Ovary (tissue), 9 donors: ENCODE results near the gene ARF5. TPM values are rescaled to one million over a fixed set of nuclear protein-coding genes. Genes with fewer than 3 reads are reported as not detected.

Experiments
- DNase-seq, 5 donors: peaks; one replicate each; pipeline ENCODE4 v3.0.0-alpha.2; 2019 to 2020
- H3K27ac ChIP-seq, 2 donors: fragments of 200-600 bp; one replicate each; pipeline versions ENCODE4 v1.5.1 to v1.8.0; 2019 to 2022
- H3K27me3 ChIP-seq: fragments of 200-600 bp; one replicate; pipeline ENCODE4 v1.8.0; 2022
- H3K36me3 ChIP-seq: fragments of 200-600 bp; sonication (generic); one replicate; pipeline ENCODE4 v1.5.1; 2019
- H3K4me1 ChIP-seq: one replicate; pipeline ENCODE4 v1.8.1; 2013; ENCODE audit warnings: mild to moderate bottlenecking, moderate library complexity; ENCODE audit not compliant: insufficient read depth
- H3K4me3 ChIP-seq: fragments of 200-600 bp; sonication (generic); one replicate; pipeline ENCODE4 v1.5.1; 2017
- H3K9me3 ChIP-seq, 2 donors: fragments of 200-600 bp in 1 of 2; sonication (generic) in 1 of 2; one replicate each; pipeline versions ENCODE4 v1.5.1 to v1.8.1; 2013 to 2019; ENCODE audit warnings: mild to moderate bottlenecking in 1 of 2, moderate library complexity in 1 of 2
- EP300 ChIP-seq: sonication (generic); formaldehyde crosslinking; IDR thresholded peaks from one replicate; pipeline ENCODE4 v1.6.1; 2017; ENCODE audit warnings: antibody characterized with exemption
- POLR2A ChIP-seq: fragments of 450-650 bp; IDR thresholded peaks from one replicate; pipeline ENCODE4 v1.6.1; 2017; ENCODE audit warnings: antibody characterized with exemption, mild to moderate bottlenecking, moderate library complexity
- WGBS, 3 donors: extraction: QIAGEN DNeasy Blood & Tissue Kit in 1 of 3; methylation state at CpG; one replicate each; pipeline versions ENCODE4 v1.1.5 to v1.1.7; 2013 to 2017; 5-methylcytosine and 5-hydroxymethylcytosine counted together
- intact Hi-C, 4 donors: fragments of 100-400 bp; cut with DNase I; formaldehyde crosslinking; loops; one replicate each; pipeline versions ENCODE4 v1.11.0 to v1.15.1; 2022 to 2023
- polyA plus RNA-seq, 2 donors: library from polyadenylated mRNA; stranded (reverse); fragments of 200-250 nt in 1 of 2; fragments of 350-450 nt in 1 of 2; fragmentation: Illumina TruSeq in 1 of 2; extraction: RNeasy Lipid Tissue Mini Kit (QIAGEN cat#74804) in 1 of 2; gene quantifications; one replicate each; pipeline ENCODE4 v1.2.3, GENCODE V29; 2013 to 2014
- total RNA-seq, 7 donors: library from RNA; depleted of rRNA in 2 of 7; stranded (reverse); fragments of >200 nt in 2 of 7; fragmentation: NEBNext Ultra II Directional in 3 of 7; extraction: Animal tissue kit (Norgen Biotek cat#: 25700) in 3 of 7; gene quantifications; one replicate each; pipeline versions ENCODE4 v1.1.0 to v1.2.4, GENCODE V29; 2016 to 2023
- TF ChIP-seq, protein P1 (sequence below), 3 donors: fragments of 450-650 bp in 2 of 3; fragments of 200-600 bp in 1 of 3; IDR thresholded peaks; one replicate each; pipeline versions ENCODE4 v1.5.1 to v1.8.0; 2016 to 2022; ENCODE audit warnings: antibody characterized with exemption in 3 of 3, mild to moderate bottlenecking in 1 of 3
- donor health status: DM: no; HTN: no; CAD: no; lungs with moderate emphysema.
- donor health status: DM: no; HTN: no; CAD: no.
- donor health status: Bipolar disorder and iron deficiency.
- donor health status: DM: yes; HTN: yes; CAD: no.
- donor health status: DM: no; HTN: no; CAD: no.
- donor health status: DM: yes; HTN: yes; CAD: no.

ARF5 gene
- total and polyA plus RNA-seq, 9 donors, result 87.8 to 147 (median 103) TPM

DNA sequence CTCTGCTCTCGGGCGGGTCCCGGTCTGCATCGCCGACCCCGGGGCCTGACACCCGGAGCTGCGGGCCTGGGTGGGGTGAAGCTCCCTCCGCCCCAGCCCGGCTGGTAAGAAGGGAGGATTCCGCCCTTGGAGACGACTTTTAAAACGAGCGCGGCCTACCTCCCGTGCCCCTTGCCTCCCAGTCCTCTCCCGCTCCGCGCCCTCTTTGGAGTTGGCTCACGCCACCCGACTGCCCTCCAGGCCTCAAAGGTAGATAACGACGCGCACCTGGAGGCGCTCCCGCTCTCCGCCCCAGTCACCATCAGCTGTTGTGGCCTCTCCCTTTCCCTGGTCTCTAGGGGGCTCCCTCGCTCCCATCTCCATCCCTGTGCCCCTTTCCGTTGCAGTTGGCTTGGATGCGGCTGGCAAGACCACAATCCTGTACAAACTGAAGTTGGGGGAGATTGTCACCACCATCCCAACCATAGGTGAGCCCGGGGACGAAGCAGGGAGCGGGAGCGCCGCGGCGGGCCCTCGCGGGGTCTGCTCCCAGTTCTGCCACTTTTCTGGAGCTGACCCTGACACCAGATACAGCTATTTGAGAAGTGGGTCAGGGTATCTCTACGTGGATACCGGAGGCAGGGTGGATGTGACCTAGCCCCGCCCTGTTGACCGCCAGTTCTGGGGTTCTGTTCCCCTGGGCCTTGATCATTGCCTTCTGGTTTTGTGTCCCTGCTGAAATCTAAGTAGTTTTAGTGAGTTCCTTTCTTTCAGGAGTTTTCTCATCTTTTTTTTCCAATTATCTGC lies 679 bp downstream of the ARF5 start:
- H3K27ac ChIP-seq, result peak overlapping the region; percentile 86 to 87
- H3K27me3 ChIP-seq, result no peaks in the 10 kb centered on the region
- TF ChIP-seq, protein P1, sequence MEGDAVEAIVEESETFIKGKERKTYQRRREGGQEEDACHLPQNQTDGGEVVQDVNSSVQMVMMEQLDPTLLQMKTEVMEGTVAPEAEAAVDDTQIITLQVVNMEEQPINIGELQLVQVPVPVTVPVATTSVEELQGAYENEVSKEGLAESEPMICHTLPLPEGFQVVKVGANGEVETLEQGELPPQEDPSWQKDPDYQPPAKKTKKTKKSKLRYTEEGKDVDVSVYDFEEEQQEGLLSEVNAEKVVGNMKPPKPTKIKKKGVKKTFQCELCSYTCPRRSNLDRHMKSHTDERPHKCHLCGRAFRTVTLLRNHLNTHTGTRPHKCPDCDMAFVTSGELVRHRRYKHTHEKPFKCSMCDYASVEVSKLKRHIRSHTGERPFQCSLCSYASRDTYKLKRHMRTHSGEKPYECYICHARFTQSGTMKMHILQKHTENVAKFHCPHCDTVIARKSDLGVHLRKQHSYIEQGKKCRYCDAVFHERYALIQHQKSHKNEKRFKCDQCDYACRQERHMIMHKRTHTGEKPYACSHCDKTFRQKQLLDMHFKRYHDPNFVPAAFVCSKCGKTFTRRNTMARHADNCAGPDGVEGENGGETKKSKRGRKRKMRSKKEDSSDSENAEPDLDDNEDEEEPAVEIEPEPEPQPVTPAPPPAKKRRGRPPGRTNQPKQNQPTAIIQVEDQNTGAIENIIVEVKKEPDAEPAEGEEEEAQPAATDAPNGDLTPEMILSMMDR (IDR thresholded peaks at IDR 0.05), result peak in 1 of 3 donors; percentile 24
- no peak for TF ChIP-seq POLR2A
- TF ChIP-seq EP300, result no peak
- DNase-seq, result peak; percentile 62 to 74 (median 73)
- H3K4me3 ChIP-seq, result peak overlapping the region; percentile 93
- intact Hi-C loops, result loop anchor here (5.0 to 10.0 kb wide), 4 partner anchors 63 to 197 kb away; partner anchors contain the start of genes SND1 (in 3 of the 4) and ZNF800 (in 2 of the 4)
- peaks cover 10% of the 10 kb centered on the region for H3K4me1 ChIP-seq
- H3K36me3 ChIP-seq, result no peaks in the 10 kb centered on the region
- H3K9me3 ChIP-seq, result no peaks in the 10 kb centered on the region
- WGBS, 3 donors, result 2 to 5% (median 3%) methylated on average over 43 of the region's 43 CpGs

DNA sequence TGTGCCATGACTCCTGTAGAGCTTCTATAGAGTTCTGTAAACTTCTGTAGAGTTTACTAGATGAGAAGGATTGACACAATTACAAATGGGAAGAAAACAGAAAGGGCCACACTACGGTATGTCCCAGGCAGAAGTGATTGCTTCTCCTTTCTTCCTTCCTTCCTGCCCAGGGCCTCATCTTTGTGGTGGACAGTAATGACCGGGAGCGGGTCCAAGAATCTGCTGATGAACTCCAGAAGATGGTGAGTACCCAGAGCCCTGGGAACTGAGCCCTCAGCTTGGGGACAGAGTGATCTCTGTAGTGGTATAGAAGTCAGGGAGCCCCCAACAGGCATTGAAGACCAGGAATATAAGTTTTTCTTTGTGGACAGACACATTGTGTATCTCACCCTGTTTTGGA lies 1.7 kb downstream of the ARF5 start:
- intact Hi-C loops, result loop anchor here (5.0 to 10.0 kb wide), 4 partner anchors 62 to 198 kb away; partner anchors contain the start of genes SND1 (in 3 of the 4) and ZNF800 (in 2 of the 4)
- H3K27ac ChIP-seq, result no peak overlapping the region
- no peaks in the 10 kb centered on the region for H3K27me3 ChIP-seq
- WGBS, 3 donors, result 88 to 92% (median 88%) methylated on average over 3 of the region's 3 CpGs
- peaks cover 2% of the 10 kb centered on the region for H3K4me1 ChIP-seq
- TF ChIP-seq EP300 (no peak), POLR2A (no peak)
- TF ChIP-seq, protein P1 (IDR thresholded peaks at IDR 0.05), result no peak
- no peaks in the 10 kb centered on the region for H3K36me3 ChIP-seq
- no peak overlapping the region for H3K4me3 ChIP-seq
- no peaks in the 10 kb centered on the region for H3K9me3 ChIP-seq
- no peak for DNase-seq

DNA sequence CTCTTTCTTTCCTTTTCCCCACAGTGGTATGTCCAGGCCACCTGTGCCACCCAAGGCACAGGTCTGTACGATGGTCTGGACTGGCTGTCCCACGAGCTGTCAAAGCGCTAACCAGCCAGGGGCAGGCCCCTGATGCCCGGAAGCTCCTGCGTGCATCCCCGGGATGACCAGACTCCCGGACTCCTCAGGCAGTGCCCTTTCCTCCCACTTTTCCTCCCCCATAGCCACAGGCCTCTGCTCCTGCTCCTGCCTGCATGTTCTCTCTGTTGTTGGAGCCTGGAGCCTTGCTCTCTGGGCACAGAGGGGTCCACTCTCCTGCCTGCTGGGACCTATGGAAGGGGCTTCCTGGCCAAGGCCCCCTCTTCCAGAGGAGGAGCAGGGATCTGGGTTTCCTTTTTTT lies 3.0 kb downstream of the ARF5 start:
- no peak for DNase-seq
- TF ChIP-seq, protein P1 (IDR thresholded peaks at IDR 0.05), result no peak
- no peak for TF ChIP-seq EP300
- TF ChIP-seq POLR2A, result no peak
- no peak overlapping the region for H3K4me3 ChIP-seq
- 82 to 90% (median 84%) methylated on average over 7 of the region's 7 CpGs for WGBS, 3 donors
- H3K9me3 ChIP-seq, result no peaks in the 10 kb centered on the region
- no peaks in the 10 kb centered on the region for H3K36me3 ChIP-seq
- intact Hi-C loops, result no loop called here
- H3K27me3 ChIP-seq, result no peaks in the 10 kb centered on the region
- H3K27ac ChIP-seq, result no peak overlapping the region
- H3K4me1 ChIP-seq, result no peaks in the 10 kb centered on the region

DNA sequence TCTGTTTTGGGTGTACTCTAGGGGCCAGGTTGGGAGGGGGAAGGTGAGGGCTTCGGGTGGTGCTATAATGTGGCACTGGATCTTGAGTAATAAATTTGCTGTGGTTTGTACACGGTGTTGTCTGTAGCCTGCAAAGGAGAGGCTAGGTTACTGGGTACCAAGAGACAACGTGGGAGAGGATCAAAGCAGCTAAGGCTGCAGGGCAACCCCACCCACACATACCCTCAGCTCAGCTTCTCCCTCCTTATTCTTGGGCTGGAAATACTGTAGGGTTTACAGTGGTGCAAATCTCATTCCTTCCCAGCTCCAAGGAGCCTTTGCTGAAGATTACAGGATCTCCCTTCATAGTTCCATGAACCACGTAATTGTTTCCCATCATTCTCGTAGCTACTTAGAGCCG lies 3.4 kb downstream of the ARF5 start:
- TF ChIP-seq EP300, result no peak
- Histone ChIP-seq H3K27ac (no peak overlapping the region), H3K4me3 (no peak overlapping the region), H3K36me3 (no peaks in the 10 kb centered on the region), H3K4me1 (no peaks in the 10 kb centered on the region), H3K27me3 (no peaks in the 10 kb centered on the region), H3K9me3 (no peaks in the 10 kb centered on the region)
- DNase-seq, result no peak
- intact Hi-C loops, result no loop called here
- WGBS, 3 donors, result 75 to 80% (median 80%) methylated on average over 6 of the region's 6 CpGs

DNA sequence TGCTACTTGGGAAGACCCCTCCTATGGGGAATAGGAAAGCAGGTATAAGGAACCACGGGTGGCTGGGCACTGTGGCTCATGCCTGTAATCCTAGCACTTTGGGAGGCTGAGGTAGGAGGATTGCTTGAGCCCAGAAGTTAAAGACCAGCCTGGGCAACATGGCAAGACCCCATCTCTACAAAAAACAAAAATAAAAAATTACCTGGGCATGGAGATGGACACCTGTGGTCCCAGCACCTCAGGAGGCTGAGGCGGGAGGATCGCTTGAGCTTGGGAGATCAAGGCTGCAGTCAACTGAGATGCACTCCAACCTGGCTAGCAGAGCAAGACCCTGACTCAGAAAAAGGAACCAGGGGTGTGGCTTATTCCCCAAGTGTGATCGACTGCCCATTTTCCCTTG lies 4.3 kb downstream of the ARF5 start:
- WGBS, 3 donors, result 71 to 78% (median 77%) methylated on average over 4 of the region's 4 CpGs
- Histone ChIP-seq H3K27me3 (no peaks in the 10 kb centered on the region), H3K9me3 (no peaks in the 10 kb centered on the region), H3K4me1 (no peaks in the 10 kb centered on the region), H3K4me3 (no peak overlapping the region), H3K36me3 (no peaks in the 10 kb centered on the region), H3K27ac (no peak overlapping the region)
- intact Hi-C loops, result no loop called here
- TF ChIP-seq POLR2A (no peak), EP300 (no peak)
- TF ChIP-seq, protein P1 (IDR thresholded peaks at IDR 0.05), result no peak
- no peak for DNase-seq
